ENCODE measurements around the gene PDZD7. TPM values are rescaled to one million over a fixed set of nuclear protein-coding genes. Genes with fewer than 3 reads are reported as not detected.

Gene PDZD7
- total RNA-seq, 3 donors from 2014 or later: 0.28 to 0.43 TPM; not detected in 1

- no peaks in the 10 kb centered on the region for H3K36me3 ChIP-seq (ENCODE audit: low read depth)
- peak overlapping the region; percentile 77 for H3K4me3 ChIP-seq
- intact Hi-C loops (cut with DNase I, micrococcal nuclease): no loop called here
- DNase-seq: peak; percentile 89 to 95 (median 91)
- peak; percentile 73 for ATAC-seq
- no peak for TF ChIP-seq CTCF (IDR thresholded peaks at IDR 0.05)
- peaks cover 27% of the 10 kb centered on the region for H3K4me1 ChIP-seq (ENCODE audit: low read depth)
- H3K9me3 ChIP-seq: no peaks in the 10 kb centered on the region
These were observed 60.6 kb downstream of the PDZD7 start for GRCh38 chr10:100970076-100970913.

DNA sequence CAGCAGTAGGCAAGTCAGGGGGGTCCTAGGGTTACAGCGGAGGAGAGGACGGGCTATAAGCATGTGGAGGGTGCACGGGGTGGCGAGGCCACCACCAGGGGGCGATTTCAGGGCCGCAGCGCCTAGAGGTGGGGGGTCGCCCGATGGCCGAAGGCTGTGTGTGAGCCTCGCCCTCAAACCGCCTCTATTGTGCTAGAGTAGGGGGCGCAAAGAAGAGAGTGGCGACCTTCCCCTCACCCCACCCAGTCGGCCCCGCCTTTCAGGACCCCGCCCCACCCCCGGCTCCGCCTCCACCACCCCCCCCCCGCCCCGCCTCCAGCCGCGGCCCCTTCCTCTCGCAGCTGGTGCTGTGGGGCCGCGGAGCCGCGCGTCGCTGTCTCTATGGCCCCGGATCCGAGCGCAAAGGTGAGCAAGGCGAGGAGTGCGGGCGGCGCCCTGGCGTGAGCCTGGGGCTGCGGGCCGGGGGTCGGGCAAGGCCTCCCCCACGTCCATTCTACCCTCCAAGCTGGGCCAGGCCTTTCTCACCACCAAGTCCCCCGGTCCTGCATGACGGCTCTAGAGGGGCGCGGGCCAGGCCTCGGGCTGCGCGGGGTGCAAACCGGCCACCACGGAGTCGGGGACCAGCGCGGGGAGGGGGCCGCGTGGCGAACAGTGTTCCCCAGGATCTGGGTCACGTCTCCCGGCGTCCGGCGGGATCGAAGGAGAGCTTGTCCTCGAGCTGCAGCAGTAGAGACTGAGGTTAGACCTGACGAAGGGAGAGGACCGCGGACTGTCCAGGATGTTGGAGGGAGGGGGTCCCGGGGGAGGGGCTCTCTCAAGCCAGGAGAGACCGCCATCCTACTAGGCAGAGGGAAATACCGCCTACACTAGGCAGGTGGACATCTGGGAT is 61.5 kb downstream of the PDZD7 start, which contains the start of gene SEMA4G:
Gene SEMA4G (plus strand): TSS at position 318 of the 889 bp plus-strand sequence. CDS start 3,409 bp downstream, outside the sequence.
- Histone ChIP-seq H3K4me3 (peak within 1 kb of the TSS; percentile 77), H3K36me3 (ENCODE audit: low read depth) (no peaks in the 10 kb centered on the region), H3K4me1 (ENCODE audit: low read depth) (peaks cover 27% of the 10 kb centered on the region), H3K9me3 (no peaks in the 10 kb centered on the region)
- ATAC-seq: peak; percentile 52
- DNase-seq: peak; percentile 65 to 81 (median 74)
- peak; percentile 56 for TF ChIP-seq CTCF (IDR thresholded peaks at IDR 0.05)
- intact Hi-C loops (cut with DNase I, micrococcal nuclease): no loop called here

GRCh38 chr10:100968863-100969186 is 62.1 kb downstream of the PDZD7 start:
- TF ChIP-seq CTCF (IDR thresholded peaks at IDR 0.05): no peak
- ATAC-seq (peak; percentile 21), DNase-seq (peak in 1 of 3 donors; percentile 65)
- Histone ChIP-seq H3K9me3 (no peaks in the 10 kb centered on the region), H3K4me1 (ENCODE audit: low read depth) (peaks cover 27% of the 10 kb centered on the region), H3K4me3 (peak overlapping the region; percentile 77), H3K36me3 (ENCODE audit: low read depth) (no peaks in the 10 kb centered on the region)
- intact Hi-C loops (cut with DNase I, micrococcal nuclease): no loop called here

- DNase-seq (no peak), ATAC-seq (peak; percentile 24)
- H3K36me3 ChIP-seq (ENCODE audit: low read depth): no peaks in the 10 kb centered on the region
- H3K4me3 ChIP-seq: no peak overlapping the region
- intact Hi-C loops (cut with DNase I, micrococcal nuclease): no loop called here
- peaks cover 27% of the 10 kb centered on the region for H3K4me1 ChIP-seq (ENCODE audit: low read depth)
- no peaks in the 10 kb centered on the region for H3K9me3 ChIP-seq
- TF ChIP-seq CTCF (IDR thresholded peaks at IDR 0.05): no peak
These were observed 62.7 kb downstream of the PDZD7 start for GRCh38 chr10:100968062-100968736.

DNA sequence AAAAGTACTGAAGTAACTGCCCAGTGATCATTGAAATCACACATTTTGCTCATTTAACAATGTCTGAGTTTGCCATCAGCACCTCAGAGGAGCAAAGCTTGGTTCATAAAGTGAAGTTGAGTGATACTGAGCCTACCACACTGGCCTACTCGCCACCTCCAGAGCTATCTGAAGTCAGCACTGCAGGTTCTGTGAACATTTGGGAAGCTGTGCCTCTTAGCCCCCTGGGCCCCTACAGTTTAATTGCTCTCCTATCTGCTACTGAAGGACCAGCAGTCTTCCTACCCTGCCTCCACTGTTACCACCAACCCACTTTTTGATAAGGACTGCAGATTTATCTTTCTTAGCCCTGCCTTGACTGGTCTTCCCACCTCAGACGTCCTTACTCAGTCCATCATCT is 63.6 kb downstream of the PDZD7 start:
- DNase-seq: no peak

More for the DNA sequence above, 63.6 kb downstream of the PDZD7 start:
- no peak overlapping the region for H3K4me3 ChIP-seq
- H3K9me3 ChIP-seq: no peaks in the 10 kb centered on the region
- TF ChIP-seq CTCF (IDR thresholded peaks at IDR 0.05): no peak
- no peak for ATAC-seq
- no peaks in the 10 kb centered on the region for H3K36me3 ChIP-seq (ENCODE audit: low read depth)
- intact Hi-C loops (cut with DNase I, micrococcal nuclease): no loop called here
- H3K4me1 ChIP-seq (ENCODE audit: low read depth): peaks cover 26% of the 10 kb centered on the region
